NCI-H82 treated with DMSO at 0.1 percent for 48 hours (cell line): ENCODE results near the gene ZCCHC3.

Experiments used
- DNase-seq: peaks from one replicate; lab custom pipeline; 2025; ENCODE audit not compliant: unreplicated experiment; lab: John Stamatoyannopoulos, UW

Gene ZCCHC3

GRCh38 chr20:278607-279571 lies 18.5 kb upstream of the ZCCHC3 start:
- DNase-seq = no peak

DNA sequence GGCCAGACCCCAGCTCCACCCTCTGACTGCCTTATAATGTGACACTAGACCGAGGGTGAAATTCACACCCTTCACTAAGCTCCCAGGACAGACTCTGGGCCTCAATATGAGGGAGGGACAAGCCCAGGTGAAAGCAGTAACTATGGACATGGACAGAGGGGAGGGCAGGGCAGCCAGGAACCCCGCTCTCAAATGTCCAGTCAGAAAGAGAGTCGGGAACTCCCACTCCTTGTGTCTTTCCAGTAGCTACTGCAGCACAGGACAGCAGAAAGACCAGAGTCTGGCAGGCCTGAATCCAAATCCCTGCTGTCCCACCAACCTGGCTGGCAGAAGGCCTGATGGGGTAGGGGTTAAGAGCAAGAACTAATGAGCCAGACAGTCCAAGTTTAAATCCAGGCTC lies 13.2 kb upstream of the ZCCHC3 start:
- no peak for DNase-seq

DNA sequence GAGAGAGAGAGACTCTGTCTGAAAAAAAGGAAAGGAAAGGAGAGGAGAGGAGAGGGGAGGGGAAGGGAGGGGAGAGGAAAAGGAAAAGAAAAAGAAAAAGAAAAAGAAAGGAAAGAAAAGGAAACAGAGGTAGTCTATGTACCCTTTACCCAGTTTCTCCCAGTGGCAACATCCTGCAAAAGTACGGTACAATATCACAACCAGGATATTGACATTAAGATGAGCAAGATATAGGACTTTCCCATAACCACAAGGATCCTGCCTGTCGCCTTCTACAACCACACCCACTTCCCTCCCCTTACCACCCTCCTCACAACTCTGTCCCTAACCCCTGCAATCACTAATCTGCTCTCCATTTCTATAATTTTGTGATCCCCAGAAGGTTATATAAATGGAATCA lies 10.9 kb upstream of the ZCCHC3 start:
- no peak for DNase-seq

GRCh38 chr20:288956-289692 lies 8.2 kb upstream of the ZCCHC3 start:
- no peak for DNase-seq

DNA sequence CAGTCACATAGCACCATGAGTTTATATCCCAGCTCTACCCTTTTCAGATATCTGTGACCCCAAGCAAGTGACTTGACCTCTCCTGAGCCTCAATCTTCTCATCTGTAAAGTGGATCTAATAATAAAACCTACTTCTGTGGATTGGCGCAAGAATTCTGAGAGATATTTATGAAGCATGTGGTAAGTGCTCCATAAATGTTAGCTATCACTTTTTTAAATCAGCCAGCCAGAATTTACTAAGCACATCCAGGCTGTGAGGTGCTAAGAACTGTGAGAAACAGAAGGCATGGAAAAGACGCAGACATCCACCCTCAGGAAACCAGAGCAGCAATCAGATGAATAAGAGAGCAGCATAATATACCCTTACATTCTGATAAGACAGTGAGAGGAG lies 7.7 kb upstream of the ZCCHC3 start:
- DNase-seq = no peak

DNA sequence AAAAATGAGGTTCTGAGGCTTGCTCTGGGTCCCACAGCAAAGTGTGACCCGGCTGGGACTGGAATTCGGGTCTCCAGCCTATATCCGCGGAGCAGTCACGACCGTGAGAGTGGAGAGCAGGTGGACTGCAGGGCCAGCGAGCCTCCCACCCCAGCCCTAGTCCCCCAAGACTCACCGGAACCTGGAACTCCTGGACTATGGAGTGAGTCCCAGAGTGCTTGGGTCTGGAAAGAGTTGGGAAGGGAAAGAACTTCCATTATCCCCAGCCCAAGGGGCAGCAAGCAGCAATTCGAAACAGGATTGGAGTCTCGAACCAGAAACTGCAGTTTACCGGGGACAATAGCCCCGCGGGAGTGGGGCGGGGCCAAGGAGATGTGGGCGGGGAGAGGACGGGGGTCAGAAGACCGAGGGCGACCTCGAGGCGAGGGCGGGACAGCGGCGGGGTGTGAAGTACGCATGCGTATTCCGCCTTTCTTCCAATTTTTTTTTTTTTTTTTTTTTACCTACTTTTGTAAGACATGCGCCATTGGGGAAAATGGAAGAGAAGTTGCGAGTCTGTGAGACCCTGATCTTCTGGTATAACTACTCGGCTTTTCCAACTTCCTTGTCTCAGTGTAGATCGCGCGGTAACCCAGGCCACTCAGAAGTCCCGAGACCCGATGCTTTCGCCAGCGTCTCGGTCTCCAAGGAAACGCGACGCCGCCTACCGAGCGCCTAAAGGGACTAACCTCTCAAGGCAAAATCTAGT lies 7.1 kb upstream of the ZCCHC3 start, which contains the start of gene C20orf96:
Gene C20orf96, minus strand, starts transcription at position 667 of the 748 bp plus-strand sequence. Its CDS starts 140 bp downstream, at position 527.
- DNase-seq = peak; percentile 86

DNA sequence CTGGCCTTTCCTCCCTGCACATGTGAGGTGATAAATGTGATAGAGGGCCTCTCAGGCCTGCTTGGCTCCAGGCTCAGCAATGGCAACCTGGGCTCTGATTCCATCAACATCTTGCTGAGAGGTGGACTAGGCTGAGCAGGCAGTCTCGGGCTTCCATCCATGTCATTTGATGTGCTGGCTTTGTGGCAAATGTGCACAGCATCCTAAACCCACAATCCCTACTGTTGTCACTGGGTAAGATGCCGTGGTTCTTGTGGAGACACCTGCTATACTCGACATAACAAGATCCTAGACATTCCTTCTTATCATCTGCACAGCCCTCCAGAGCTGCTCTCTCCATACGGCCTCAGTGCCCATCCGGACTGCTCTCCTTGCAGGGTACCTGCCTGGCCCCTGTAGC lies 2.8 kb upstream of the ZCCHC3 start:
- no peak for DNase-seq

GRCh38 chr20:295804-296203 lies 1.6 kb upstream of the ZCCHC3 start:
- DNase-seq = no peak

DNA sequence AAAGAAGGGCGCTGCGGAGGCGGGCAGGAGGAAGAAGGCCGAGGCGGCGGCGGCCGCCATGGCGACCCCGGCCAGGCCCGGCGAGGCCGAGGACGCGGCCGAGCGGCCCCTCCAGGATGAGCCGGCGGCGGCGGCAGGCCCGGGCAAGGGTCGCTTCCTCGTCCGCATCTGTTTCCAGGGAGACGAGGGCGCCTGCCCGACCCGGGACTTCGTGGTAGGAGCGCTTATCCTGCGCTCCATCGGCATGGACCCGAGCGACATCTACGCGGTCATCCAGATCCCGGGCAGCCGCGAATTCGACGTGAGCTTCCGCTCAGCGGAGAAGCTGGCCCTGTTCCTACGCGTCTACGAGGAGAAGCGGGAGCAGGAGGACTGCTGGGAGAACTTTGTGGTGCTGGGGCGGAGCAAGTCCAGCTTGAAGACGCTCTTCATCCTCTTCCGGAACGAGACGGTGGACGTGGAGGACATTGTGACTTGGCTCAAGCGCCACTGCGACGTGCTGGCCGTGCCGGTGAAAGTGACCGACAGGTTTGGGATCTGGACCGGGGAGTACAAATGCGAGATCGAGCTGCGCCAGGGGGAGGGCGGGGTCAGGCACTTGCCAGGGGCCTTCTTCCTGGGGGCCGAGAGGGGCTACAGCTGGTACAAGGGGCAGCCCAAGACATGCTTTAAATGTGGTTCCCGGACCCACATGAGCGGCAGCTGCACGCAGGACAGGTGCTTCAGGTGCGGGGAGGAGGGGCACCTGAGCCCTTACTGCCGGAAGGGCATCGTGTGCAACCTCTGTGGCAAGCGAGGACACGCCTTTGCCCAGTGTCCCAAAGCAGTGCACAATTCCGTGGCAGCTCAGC lies 780 bp downstream of the ZCCHC3 start:
- DNase-seq = no peak

- no peak for DNase-seq
These were observed 1.5 kb downstream of the ZCCHC3 start for GRCh38 chr20:298776-299391.

DNA sequence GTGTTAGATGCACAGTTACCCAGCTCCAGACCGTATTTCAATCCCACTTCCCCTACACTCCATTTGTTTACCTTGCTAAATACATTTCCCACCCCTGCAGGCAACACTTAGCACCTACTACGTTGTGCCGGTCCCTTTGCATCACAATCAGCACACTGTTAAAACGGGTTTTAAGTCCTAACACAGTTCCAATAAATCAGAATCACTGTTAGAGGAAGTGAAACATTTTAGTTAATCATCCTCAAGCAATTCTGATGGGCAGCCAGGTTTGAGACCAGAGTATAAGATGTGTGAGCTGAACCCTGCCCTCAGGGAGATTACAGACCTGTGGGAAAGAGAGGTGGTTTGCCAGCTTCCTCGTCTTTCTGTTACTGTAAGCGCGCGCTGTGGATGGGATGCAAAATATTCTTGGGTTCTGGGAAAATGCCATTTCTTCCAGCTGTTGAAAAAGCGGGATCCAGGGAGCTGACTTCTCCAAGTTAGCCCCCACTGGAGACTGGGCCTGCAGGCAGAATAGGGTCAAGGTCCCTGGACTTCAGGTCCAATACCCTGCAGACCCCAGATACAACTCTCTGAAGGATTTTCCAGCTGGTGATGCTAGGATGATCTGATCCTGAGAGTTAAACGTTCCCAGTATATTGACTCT lies 3.1 kb downstream of the ZCCHC3 start:
- DNase-seq = no peak

DNA sequence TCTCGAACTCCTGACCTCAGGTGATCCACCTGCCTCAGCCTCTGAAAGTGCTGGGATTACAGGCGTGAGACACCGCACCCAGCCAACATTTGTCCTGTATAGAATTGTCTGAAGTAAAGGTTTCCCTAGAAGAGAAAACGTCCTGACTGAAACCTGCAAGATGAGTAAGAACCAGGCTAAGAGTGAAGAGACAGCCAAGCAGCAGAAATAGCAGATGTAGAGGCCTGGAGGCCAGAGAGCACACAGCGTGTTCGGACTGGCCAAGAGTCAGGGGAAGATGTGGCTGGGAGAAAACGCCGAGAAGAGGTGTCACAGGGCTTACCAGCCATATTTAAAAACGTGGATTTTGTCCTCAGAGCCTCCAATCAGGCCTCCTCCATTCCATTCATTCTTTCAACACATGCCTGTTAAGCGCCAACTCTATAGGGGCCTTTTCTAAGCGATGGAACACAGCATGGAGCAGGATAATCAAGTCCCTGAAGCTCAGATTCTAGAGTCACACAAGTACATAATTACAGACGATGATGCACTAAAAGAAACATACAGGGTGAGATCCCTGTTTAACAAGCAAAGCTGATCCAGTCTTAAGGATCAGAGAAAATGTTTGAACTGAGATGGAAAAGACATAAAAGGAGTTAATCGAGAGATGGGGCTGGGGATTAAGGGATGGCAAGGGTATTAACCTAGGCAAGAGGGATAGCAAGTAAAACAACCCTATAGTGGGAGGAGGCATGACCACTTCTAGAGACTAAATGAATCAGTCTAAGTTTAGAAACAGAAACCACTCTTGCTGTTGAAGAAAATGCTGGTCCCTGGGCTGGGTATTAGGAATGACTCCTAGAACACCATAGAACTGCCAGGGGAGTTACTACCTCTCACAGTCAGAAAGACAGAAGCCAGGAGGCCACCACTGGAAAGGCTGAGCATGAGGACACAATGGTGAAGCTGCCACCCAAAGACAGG lies 4.8 kb downstream of the ZCCHC3 start:
- no peak for DNase-seq

DNA sequence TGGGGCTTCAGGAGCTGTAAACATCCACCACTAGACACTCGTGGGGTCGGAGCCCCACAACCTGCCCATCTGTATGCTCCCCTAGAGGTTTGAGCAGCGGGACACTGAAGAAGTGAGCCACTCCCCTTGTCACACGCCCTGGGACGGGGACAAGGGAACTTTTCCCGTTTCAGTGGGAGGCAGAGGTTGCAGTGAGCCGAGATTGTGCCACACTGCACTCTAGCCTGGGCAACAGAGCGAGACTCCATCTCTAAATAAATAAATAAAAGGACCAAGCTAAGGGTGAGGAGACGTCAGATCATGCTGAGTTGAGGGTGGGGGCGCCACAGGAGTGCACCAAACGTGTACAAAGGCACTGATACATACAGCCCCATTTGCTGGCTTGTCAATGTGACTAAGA lies 8.4 kb downstream of the ZCCHC3 start:
- DNase-seq = no peak

DNA sequence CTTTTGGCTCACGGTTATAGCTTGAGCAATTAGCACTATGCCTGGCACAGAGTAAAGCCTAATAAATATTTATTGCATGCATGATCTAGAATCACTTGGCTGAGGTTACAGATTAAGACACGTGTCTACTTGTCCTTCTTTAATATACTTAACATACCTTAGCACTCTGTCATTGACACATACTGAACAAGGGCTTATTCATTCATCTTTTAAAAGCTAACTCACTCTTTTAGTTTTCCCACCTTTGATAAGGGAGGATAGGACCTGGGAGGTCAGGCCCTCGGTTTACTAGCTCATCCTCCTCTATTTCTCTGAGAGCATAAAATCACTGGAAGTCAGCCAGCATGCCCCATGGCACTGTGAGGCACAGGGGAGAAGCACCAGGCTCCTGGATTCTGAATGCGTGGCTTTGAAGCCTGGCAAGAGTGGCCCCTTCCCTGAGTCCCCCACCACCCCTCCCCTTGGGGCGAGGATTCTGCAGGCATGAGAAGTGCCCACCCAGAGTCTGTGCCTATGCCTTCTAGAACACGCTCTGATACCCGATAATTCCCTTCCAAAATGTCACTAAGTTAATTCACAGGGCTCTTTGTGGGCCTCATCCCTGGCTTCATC lies 11.2 kb downstream of the ZCCHC3 start:
- DNase-seq = no peak

- DNase-seq = no peak
These were observed 12.0 kb downstream of the ZCCHC3 start for GRCh38 chr20:309306-309840.

DNA sequence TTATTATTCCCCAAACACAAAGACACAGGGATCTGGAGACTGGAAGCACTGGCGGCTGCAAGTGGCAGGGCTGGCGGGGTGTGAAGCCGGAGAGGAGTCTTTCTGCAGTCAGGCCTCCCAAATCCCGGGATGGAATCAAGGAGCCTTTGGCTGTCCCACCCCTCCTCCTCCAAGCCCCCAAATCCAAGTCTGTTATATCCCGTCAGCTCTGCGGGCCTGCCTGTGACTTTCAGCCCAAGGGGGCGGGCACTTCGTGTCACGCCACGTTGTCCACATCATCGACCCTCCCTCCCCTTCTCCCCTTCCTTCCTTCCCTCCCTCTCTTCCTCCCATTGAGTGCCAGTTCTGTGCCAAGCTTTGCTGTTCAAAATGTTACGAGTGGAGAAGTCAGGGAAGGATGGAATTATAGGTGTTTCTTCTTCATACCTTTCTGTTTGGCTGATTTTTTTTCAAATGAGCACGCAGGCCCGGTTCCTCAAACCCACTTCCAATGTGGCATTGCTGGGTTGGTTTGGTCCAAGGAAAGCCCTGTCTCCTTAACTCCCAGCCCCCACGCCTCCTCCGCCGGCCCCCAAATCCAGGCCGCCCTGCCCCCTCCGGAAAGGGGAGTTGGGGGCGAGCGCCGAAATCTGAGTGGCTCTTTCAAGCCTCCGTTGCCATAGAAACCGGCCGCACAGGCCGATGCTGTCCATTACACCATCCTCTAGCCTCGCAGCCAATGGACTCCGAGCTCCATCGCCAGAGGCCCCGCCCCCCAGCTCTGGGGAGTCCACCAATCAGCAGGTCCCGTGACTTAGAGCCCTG lies 12.7 kb downstream of the ZCCHC3 start:
- DNase-seq = no peak

GRCh38 chr20:310645-311044 lies 13.3 kb downstream of the ZCCHC3 start:
- no peak for DNase-seq
